ENCODE results near the gene PSMB9.

- TF ChIP-seq EZH2 (IDR thresholded peaks at IDR 0.05; ENCODE audit: low read length, missing control alignments) = no peak
- TF ChIP-seq CTCF (conservative IDR thresholded peaks at IDR 0.05 in 1 of 2, IDR thresholded peaks at IDR 0.05 in 1 of 2; ENCODE audit: low read depth in 1 of 2, low read length in 2 of 2) = no peak
Measured at GRCh38 chr6:32840604-32841246, 13.3 kb upstream of the PSMB9 start.

Measured in fibroblast of lung (primary cell).